ENCODE results near the gene WWC2.
"Not testable (repeated sequence)": the region's sequence is repeated elsewhere in the genome, so short reads cannot be mapped to it uniquely, and the experiment has no call there.

Gene WWC2

GRCh38 chr4:183192571-183192970, 93.5 kb downstream of the WWC2 start:
- H3K36me3 ChIP-seq (ENCODE audit: insufficient read depth, low read length), result peaks cover 8% of the 10 kb centered on the region
- H3K27ac ChIP-seq (ENCODE audit: low read depth, low read length), result no peak overlapping the region
- H3K27me3 ChIP-seq (ENCODE audit: control insufficient read depth in 1 of 2, insufficient read depth in 2 of 2, low read length in 2 of 2), result no peaks in the 10 kb centered on the region
- no peak overlapping the region for H3K9ac ChIP-seq (ENCODE audit: low read length)
- H3K9me3 ChIP-seq (ENCODE audit: low read length), result no peaks in the 10 kb centered on the region
- H3K4me3 ChIP-seq (ENCODE audit: low read depth in 1 of 2, low read length in 2 of 2), result no peak overlapping the region
- H3K4me1 ChIP-seq (ENCODE audit: insufficient read depth, low read length), result peaks cover 8% of the 10 kb centered on the region

DNA sequence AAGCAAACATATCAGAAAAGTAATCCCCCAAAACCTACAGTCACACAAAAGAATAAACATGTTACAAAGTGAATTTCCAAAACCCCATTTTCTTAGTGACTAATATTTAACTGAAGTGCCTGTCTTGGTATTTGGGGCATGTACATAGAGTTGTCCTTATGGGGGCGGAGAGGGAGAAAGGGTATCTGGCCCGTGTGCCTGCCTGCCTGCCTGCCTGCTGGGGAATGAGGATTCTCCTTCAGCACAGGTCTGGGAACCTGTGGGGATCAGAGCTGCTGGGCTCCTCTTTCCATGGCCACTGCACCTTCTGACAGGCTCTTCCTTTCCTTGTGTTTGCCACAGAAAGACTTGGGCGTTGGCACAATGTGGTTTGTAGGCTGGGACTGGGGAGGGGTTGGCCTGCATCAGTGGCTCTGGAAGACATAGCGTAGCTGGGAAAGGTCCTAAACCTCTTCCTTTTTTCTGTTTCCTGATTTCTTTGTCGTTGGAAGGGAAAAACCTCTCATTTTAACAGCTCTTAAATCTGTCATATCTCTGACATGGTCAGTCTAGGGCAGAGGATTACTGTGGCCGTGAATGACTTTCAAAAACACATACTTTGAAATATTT, 94.8 kb downstream of the WWC2 start:
- not testable (repeated sequence) for H3K4me1 ChIP-seq (ENCODE audit: insufficient read depth, low read length); H3K27me3 ChIP-seq (ENCODE audit: control insufficient read depth in 1 of 2, insufficient read depth in 2 of 2, low read length in 2 of 2); H3K9ac ChIP-seq (ENCODE audit: low read length); H3K9me3 ChIP-seq (ENCODE audit: low read length); H3K36me3 ChIP-seq (ENCODE audit: insufficient read depth, low read length); H3K4me3 ChIP-seq (ENCODE audit: low read depth in 1 of 2, low read length in 2 of 2); H3K27ac ChIP-seq (ENCODE audit: low read depth, low read length)

DNA sequence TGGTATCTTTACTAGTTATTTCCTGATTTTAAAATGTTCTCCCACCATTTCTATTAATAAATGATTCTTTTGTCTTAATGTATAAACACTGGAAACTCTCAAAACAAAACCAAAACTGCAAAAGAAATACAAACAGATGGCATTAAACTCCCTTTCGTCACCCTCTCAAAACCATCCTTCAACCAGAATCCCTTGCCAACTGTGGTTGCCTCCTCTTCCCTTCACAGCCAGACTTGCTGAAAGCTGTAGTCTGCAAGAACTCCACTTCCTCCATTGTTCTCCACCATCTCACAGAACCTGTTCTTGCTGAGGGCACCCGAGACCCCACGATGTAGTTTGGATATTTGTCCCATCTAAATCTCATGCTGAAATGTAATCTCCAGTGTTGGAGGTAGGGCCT, 96.5 kb downstream of the WWC2 start:
- H3K27ac ChIP-seq (ENCODE audit: low read depth, low read length), result no peak overlapping the region
- no peaks in the 10 kb centered on the region for H3K27me3 ChIP-seq (ENCODE audit: control insufficient read depth in 1 of 2, insufficient read depth in 2 of 2, low read length in 2 of 2)
- no peaks in the 10 kb centered on the region for H3K9me3 ChIP-seq (ENCODE audit: low read length)
- H3K36me3 ChIP-seq (ENCODE audit: insufficient read depth, low read length), result peaks cover 8% of the 10 kb centered on the region
- no peak overlapping the region for H3K4me3 ChIP-seq (ENCODE audit: low read depth in 1 of 2, low read length in 2 of 2)
- H3K9ac ChIP-seq (ENCODE audit: low read length), result no peak overlapping the region
- peaks cover 8% of the 10 kb centered on the region for H3K4me1 ChIP-seq (ENCODE audit: insufficient read depth, low read length)

GRCh38 chr4:183197140-183197539, 98.1 kb downstream of the WWC2 start:
- no peak overlapping the region for H3K4me3 ChIP-seq (ENCODE audit: low read depth in 1 of 2, low read length in 2 of 2)
- peaks cover 8% of the 10 kb centered on the region for H3K36me3 ChIP-seq (ENCODE audit: insufficient read depth, low read length)
- H3K9me3 ChIP-seq (ENCODE audit: low read length), result no peaks in the 10 kb centered on the region
- H3K27ac ChIP-seq (ENCODE audit: low read depth, low read length), result no peak overlapping the region
- no peaks in the 10 kb centered on the region for H3K27me3 ChIP-seq (ENCODE audit: control insufficient read depth in 1 of 2, insufficient read depth in 2 of 2, low read length in 2 of 2)
- H3K4me1 ChIP-seq (ENCODE audit: insufficient read depth, low read length), result peaks cover 4% of the 10 kb centered on the region
- H3K9ac ChIP-seq (ENCODE audit: low read length), result no peak overlapping the region

- H3K4me3 ChIP-seq (ENCODE audit: low read depth in 1 of 2, low read length in 2 of 2), result no peak overlapping the region
- H3K9ac ChIP-seq (ENCODE audit: low read length), result no peak overlapping the region
- no peaks in the 10 kb centered on the region for H3K27me3 ChIP-seq (ENCODE audit: control insufficient read depth in 1 of 2, insufficient read depth in 2 of 2, low read length in 2 of 2)
- H3K9me3 ChIP-seq (ENCODE audit: low read length), result no peaks in the 10 kb centered on the region
- no peak overlapping the region for H3K27ac ChIP-seq (ENCODE audit: low read depth, low read length)
- H3K4me1 ChIP-seq (ENCODE audit: insufficient read depth, low read length), result no peaks in the 10 kb centered on the region
- peaks cover 8% of the 10 kb centered on the region for H3K36me3 ChIP-seq (ENCODE audit: insufficient read depth, low read length)
Observed at GRCh38 chr4:183200453-183200852, 101.4 kb downstream of the WWC2 start.

DNA sequence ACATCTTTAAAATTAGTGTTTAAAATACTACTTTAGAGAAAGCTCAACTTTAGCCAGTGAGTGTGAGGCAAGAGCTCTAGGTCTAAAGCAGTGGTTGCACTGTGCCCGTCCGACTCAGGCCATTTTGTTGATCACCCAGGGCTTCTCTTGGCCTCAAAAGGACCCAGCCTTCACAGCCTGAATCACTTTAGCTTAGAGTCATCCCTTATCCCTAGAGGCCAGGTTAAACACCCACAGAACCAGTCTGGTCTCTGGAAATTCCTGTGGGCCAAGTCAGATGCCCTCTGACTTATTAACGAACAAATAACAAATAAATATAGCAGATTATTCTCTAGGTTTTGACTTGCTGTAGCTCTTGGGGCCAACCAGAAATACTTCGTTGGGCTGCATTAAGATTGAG, 102.3 kb downstream of the WWC2 start:
- H3K4me3 ChIP-seq (ENCODE audit: low read depth in 1 of 2, low read length in 2 of 2), result no peak overlapping the region
- H3K36me3 ChIP-seq (ENCODE audit: insufficient read depth, low read length), result peaks cover 3% of the 10 kb centered on the region
- no peak overlapping the region for H3K9ac ChIP-seq (ENCODE audit: low read length)
- H3K27me3 ChIP-seq (ENCODE audit: control insufficient read depth in 1 of 2, insufficient read depth in 2 of 2, low read length in 2 of 2), result no peaks in the 10 kb centered on the region
- H3K4me1 ChIP-seq (ENCODE audit: insufficient read depth, low read length), result no peaks in the 10 kb centered on the region
- no peak overlapping the region for H3K27ac ChIP-seq (ENCODE audit: low read depth, low read length)
- H3K9me3 ChIP-seq (ENCODE audit: low read length), result no peaks in the 10 kb centered on the region

- no peaks in the 10 kb centered on the region for H3K27me3 ChIP-seq (ENCODE audit: control insufficient read depth in 1 of 2, insufficient read depth in 2 of 2, low read length in 2 of 2)
- no peak overlapping the region for H3K9ac ChIP-seq (ENCODE audit: low read length)
Observed at GRCh38 chr4:183202523-183202922, 103.5 kb downstream of the WWC2 start.

DNA sequence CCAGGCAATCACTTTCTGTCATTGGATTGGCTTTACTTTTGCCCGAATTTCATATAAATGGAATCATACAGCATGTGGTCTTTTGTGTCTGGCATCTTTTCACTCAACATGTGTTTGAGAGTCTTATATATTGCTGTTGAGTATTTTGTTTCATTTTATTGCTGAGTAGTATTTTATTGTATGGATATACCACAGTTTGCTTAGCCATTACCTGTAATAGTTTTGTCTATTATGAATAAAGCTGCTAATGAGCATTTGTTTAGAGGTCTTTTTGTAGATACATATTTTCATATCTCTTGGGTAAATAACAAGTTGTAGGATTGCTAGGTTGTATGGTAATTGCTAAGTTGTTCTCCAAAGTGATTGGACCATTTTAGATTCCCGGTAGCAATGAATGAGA, 105.7 kb downstream of the WWC2 start:
- Histone ChIP-seq H3K27ac (ENCODE audit: low read depth, low read length) (no peak overlapping the region), H3K9ac (ENCODE audit: low read length) (no peak overlapping the region), H3K4me1 (ENCODE audit: insufficient read depth, low read length) (no peaks in the 10 kb centered on the region), H3K36me3 (ENCODE audit: insufficient read depth, low read length) (peaks cover 12% of the 10 kb centered on the region), H3K27me3 (ENCODE audit: control insufficient read depth in 1 of 2, insufficient read depth in 2 of 2, low read length in 2 of 2) (no peaks in the 10 kb centered on the region), H3K4me3 (ENCODE audit: low read depth in 1 of 2, low read length in 2 of 2) (no peak overlapping the region), H3K9me3 (ENCODE audit: low read length) (no peaks in the 10 kb centered on the region)

More at GRCh38 chr4:183202523-183202922, 103.5 kb downstream of the WWC2 start:
- no peak overlapping the region for H3K27ac ChIP-seq (ENCODE audit: low read depth, low read length)
- H3K4me1 ChIP-seq (ENCODE audit: insufficient read depth, low read length), result no peaks in the 10 kb centered on the region
- H3K4me3 ChIP-seq (ENCODE audit: low read depth in 1 of 2, low read length in 2 of 2), result no peak overlapping the region
- no peaks in the 10 kb centered on the region for H3K9me3 ChIP-seq (ENCODE audit: low read length)
- H3K36me3 ChIP-seq (ENCODE audit: insufficient read depth, low read length), result no peaks in the 10 kb centered on the region

GRCh38 chr4:183205193-183205592, 106.1 kb downstream of the WWC2 start:
- H3K4me3 ChIP-seq (ENCODE audit: low read depth in 1 of 2, low read length in 2 of 2), result no peak overlapping the region
- H3K27ac ChIP-seq (ENCODE audit: low read depth, low read length), result no peak overlapping the region
- no peaks in the 10 kb centered on the region for H3K4me1 ChIP-seq (ENCODE audit: insufficient read depth, low read length)
- H3K9me3 ChIP-seq (ENCODE audit: low read length), result no peaks in the 10 kb centered on the region
- peaks cover 12% of the 10 kb centered on the region for H3K36me3 ChIP-seq (ENCODE audit: insufficient read depth, low read length)
- H3K9ac ChIP-seq (ENCODE audit: low read length), result no peak overlapping the region
- no peaks in the 10 kb centered on the region for H3K27me3 ChIP-seq (ENCODE audit: control insufficient read depth in 1 of 2, insufficient read depth in 2 of 2, low read length in 2 of 2)

DNA sequence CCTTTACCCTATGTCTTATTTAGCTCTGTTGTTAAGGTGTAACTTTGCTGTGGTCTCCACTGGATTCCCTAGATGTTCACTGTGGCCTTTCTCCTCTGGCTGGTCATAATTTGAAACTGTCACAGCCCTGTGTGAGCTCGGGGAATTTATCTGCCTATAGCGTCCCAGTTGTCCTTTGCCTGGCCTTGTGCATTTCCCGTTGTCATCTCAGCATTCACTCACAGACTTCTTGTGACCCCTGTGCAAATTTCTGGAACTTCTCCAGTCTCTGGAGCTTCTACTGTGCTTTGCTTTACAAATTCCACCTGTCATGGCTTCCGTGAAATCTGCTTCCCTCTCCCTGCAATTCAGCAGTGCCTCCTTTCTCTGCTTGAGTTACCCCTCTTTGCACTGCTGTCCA, 106.7 kb downstream of the WWC2 start:
- no peak overlapping the region for H3K4me3 ChIP-seq (ENCODE audit: low read depth in 1 of 2, low read length in 2 of 2)
- no peak overlapping the region for H3K9ac ChIP-seq (ENCODE audit: low read length)
- H3K4me1 ChIP-seq (ENCODE audit: insufficient read depth, low read length), result no peaks in the 10 kb centered on the region
- H3K9me3 ChIP-seq (ENCODE audit: low read length), result no peaks in the 10 kb centered on the region
- H3K27me3 ChIP-seq (ENCODE audit: control insufficient read depth in 1 of 2, insufficient read depth in 2 of 2, low read length in 2 of 2), result no peaks in the 10 kb centered on the region
- peaks cover 12% of the 10 kb centered on the region for H3K36me3 ChIP-seq (ENCODE audit: insufficient read depth, low read length)
- H3K27ac ChIP-seq (ENCODE audit: low read depth, low read length), result no peak overlapping the region

DNA sequence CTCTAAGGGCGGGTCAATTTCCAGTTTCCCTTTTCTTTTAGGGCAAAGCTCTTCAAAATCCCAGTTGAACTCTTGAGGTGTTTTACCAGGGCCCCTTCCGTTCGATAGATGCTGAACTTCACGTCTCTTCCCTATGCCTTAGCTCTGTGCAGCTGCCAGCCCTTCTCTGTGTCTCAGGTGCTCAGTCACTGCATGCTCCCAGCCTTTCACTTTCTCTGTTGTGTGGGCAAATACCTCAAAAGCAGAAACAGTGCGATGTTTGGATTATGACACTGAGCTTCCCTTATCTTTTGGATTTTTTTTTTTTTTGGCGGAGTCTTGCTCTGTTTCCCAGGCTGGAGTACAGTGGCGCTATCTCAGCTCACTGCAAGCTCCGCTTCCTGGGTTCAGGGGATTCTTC, 112.5 kb downstream of the WWC2 start:
- H3K9ac ChIP-seq (ENCODE audit: low read length), result no peak overlapping the region
- no peak overlapping the region for H3K27ac ChIP-seq (ENCODE audit: low read depth, low read length)
- H3K4me3 ChIP-seq (ENCODE audit: low read depth in 1 of 2, low read length in 2 of 2), result no peak overlapping the region
- no peaks in the 10 kb centered on the region for H3K4me1 ChIP-seq (ENCODE audit: insufficient read depth, low read length)
- H3K36me3 ChIP-seq (ENCODE audit: insufficient read depth, low read length), result peaks cover 12% of the 10 kb centered on the region
- H3K27me3 ChIP-seq (ENCODE audit: control insufficient read depth in 1 of 2, insufficient read depth in 2 of 2, low read length in 2 of 2), result no peaks in the 10 kb centered on the region
- no peaks in the 10 kb centered on the region for H3K9me3 ChIP-seq (ENCODE audit: low read length)

- no peaks in the 10 kb centered on the region for H3K27me3 ChIP-seq (ENCODE audit: control insufficient read depth in 1 of 2, insufficient read depth in 2 of 2, low read length in 2 of 2)
- peaks cover 3% of the 10 kb centered on the region for H3K36me3 ChIP-seq (ENCODE audit: insufficient read depth, low read length)
- H3K9ac ChIP-seq (ENCODE audit: low read length), result no peak overlapping the region
- H3K4me1 ChIP-seq (ENCODE audit: insufficient read depth, low read length), result no peaks in the 10 kb centered on the region
- no peak overlapping the region for H3K4me3 ChIP-seq (ENCODE audit: low read depth in 1 of 2, low read length in 2 of 2)
- no peaks in the 10 kb centered on the region for H3K9me3 ChIP-seq (ENCODE audit: low read length)
- H3K27ac ChIP-seq (ENCODE audit: low read depth, low read length), result no peak overlapping the region
Observed at GRCh38 chr4:183213996-183214395, 114.9 kb downstream of the WWC2 start.

Data from muscle layer of colon (tissue), 2 donors.